GM19193 (cell line): ENCODE results near the gene RNF146.

ENCODE experiments used
- POLR2A ChIP-seq: IDR thresholded peaks from 4 replicates; pipeline ENCODE4 v1.6.1; 2011; ENCODE audit not compliant: insufficient read depth, insufficient read length; ENCODE audit errors: extremely low read depth

The RNF146 gene

GRCh38 chr6:127266178-127266891, at the start of gene RNF146:
Gene RNF146, plus strand, starts transcription at chr6:127266864. Its CDS starts 13,475 bp downstream, at chr6:127280339.
- no peak for TF ChIP-seq POLR2A

- no peak for TF ChIP-seq POLR2A
Observed at GRCh38 chr6:127219869-127220268, 46.8 kb upstream of the RNF146 start.

GRCh38 chr6:127221201-127221600, 45.5 kb upstream of the RNF146 start:
- no peak for TF ChIP-seq POLR2A

- no peak for TF ChIP-seq POLR2A
Observed at GRCh38 chr6:127222418-127222817, 44.2 kb upstream of the RNF146 start.

- no peak for TF ChIP-seq POLR2A
Observed at GRCh38 chr6:127225497-127225896, 41.2 kb upstream of the RNF146 start.

- TF ChIP-seq POLR2A = no peak
Observed at GRCh38 chr6:127243501-127243900, 23.2 kb upstream of the RNF146 start.

GRCh38 chr6:127247114-127248096, 19.3 kb upstream of the RNF146 start:
- TF ChIP-seq POLR2A = no peak

- no peak for TF ChIP-seq POLR2A
Observed at GRCh38 chr6:127249621-127250020, 17.0 kb upstream of the RNF146 start.

GRCh38 chr6:127255286-127255685, 11.4 kb upstream of the RNF146 start:
- TF ChIP-seq POLR2A = no peak

GRCh38 chr6:127262896-127263295, 3.8 kb upstream of the RNF146 start:
- no peak for TF ChIP-seq POLR2A

GRCh38 chr6:127263481-127263880, 3.2 kb upstream of the RNF146 start:
- TF ChIP-seq POLR2A = no peak

- peak; percentile 90 for TF ChIP-seq POLR2A
Observed at GRCh38 chr6:127266892-127267645, 405 bp downstream of the RNF146 start.

GRCh38 chr6:127267646-127268625, 1.3 kb downstream of the RNF146 start:
- no peak for TF ChIP-seq POLR2A

GRCh38 chr6:127272576-127272975, 5.9 kb downstream of the RNF146 start:
- TF ChIP-seq POLR2A = no peak
